IPS-NIHi7 (cell line): Measurements from ENCODE around the gene IL27RA.

Source experiments
- DNase-seq: peaks from one replicate; pipeline ENCODE4 v3.0.0; 2012; ENCODE audit warnings: mixed read lengths; ENCODE audit errors: extremely low spot score

IL27RA gene

GRCh38 chr19:14031719-14032480 is at the start of gene IL27RA:
TSS of gene IL27RA (plus strand) at chr19:14031762. CDS start at chr19:14031873, 111 bp downstream.
- DNase-seq: peak; percentile 73

GRCh38 chr19:13981988-13982501 is 49.5 kb upstream of the IL27RA start:
- DNase-seq: no peak

GRCh38 chr19:13982773-13983172 is 48.8 kb upstream of the IL27RA start:
- DNase-seq: no peak

DNA sequence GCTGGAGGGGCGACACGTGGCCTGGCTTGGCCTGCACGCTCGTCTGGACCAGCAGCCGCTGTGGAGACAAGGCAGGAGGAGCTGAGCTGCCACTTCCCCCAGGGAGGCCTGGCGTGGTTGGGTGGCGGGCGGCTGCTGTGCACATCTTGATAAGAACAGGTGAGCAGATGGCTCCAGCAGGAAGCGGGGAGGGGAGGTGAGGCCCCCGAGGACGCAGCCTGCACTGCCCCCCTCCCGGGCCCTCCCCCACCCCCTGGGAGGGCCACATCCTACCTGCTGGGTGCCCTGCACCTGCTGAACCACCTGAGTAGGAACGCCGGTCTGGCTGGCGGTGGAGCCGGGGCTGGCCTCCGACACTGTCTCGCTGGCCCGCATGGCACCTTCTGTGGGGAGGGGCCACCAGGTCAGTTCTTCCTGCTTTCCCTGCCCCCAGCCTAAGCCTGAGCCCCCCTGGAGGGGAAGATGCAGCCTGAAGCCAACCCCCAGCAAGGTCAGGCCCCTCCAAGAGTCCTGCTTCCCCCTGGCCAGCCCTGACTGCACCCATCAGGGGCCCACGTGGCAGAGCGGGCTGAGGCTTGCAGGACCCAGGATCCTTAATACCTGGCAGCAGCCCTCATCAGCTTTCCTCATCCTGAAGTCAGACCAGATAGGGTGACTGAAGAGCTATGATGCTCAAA is 48.2 kb upstream of the IL27RA start:
- DNase-seq: no peak

GRCh38 chr19:13984186-13984585 is 47.4 kb upstream of the IL27RA start:
- DNase-seq: no peak

- DNase-seq: no peak
Observed at GRCh38 chr19:13984875-13985741, 46.5 kb upstream of the IL27RA start.

DNA sequence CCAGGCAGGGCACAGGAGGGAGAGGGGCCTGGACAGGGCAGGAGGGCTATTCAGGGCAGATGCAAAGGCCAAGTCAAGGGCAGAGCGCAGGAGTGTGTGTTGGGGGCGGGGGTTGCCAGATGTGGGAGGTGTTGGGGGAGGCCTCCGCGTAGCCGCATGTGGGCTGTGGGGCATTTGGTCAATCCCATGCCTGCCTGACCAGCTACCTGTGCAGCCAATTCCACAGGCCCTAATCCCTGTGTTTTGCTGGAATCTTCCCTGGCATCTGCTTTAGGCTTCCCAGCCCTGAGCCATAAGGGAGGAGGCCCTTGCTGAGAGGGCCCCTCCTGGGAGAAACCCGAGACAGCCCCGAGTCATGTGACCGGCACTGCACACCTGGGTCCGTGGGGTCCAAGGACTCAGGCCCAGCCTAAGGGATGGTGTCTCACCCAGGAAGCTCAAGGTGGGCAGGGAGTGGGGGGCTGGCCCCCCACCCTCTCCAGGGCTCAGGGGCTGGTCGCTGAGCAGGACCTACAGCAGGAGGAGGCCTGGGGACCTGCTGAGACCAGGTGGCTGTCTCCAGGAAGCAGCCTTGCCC is 45.7 kb upstream of the IL27RA start:
- DNase-seq: peak; percentile 52

DNA sequence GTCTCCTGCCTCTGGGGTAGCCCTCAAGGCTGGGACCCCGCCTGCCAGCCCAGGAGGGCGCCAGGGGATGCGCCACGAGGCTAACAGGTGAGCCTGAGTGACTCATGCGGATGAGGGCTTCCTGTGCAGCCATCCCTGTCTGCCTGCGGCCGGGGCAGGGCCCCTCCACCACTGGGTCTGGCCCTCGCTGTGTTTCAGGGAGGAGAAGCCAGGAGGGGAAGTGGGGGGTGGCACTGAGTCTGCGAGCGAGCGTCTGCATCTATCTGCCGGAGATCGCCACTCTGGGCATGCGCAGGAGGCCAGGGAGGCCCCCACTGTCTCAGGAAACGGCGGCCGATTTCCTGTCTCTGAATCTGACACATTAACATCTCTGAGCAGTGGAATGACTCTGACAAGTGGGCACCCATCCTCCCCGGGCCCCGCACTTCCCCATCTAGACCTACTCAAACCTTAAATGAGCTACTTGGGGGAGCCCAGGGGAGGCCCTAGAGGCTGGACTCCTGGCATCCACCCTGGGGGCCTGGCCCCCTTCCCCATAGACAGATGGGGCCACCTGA is 45.1 kb upstream of the IL27RA start:
- DNase-seq: peak; percentile 88

DNA sequence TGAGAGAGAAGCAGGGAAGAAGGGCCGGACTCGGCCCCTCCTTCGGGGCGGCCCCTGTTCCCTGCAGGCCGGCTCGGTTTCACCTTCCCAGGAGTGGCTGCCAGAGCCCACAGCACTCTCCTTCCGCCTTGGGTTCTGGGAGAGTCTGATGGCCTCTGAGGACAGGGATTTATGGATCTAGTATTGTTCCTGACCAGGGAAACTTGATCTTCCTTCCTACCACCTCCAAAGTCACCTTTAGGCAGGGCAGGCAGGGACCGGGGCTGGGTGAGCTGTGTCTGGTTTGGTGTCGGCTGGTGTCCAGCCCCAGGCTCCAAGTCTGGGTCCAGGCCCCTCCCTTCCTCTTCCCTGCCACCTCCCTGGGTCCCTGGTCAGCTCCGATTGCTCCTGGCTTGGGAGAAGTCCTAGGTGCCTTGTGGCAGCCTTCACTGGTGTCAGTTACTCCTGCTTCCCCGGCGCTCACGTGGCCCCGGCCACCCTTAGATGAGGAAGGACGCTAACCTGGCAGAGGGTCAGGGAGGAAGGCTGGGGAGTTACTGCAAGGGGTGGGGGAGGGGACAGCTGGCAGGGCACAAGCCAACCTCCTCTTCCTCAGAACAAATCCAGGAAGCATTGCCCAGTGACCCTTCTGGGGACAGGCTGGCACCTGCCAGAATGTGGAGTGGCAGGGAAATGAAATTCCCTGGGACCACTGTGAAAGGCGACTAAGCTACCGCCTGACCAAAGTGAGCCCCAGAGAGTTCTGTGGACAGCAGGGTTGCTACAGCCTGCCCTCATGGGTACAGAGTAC is 44.3 kb upstream of the IL27RA start:
- DNase-seq: no peak

DNA sequence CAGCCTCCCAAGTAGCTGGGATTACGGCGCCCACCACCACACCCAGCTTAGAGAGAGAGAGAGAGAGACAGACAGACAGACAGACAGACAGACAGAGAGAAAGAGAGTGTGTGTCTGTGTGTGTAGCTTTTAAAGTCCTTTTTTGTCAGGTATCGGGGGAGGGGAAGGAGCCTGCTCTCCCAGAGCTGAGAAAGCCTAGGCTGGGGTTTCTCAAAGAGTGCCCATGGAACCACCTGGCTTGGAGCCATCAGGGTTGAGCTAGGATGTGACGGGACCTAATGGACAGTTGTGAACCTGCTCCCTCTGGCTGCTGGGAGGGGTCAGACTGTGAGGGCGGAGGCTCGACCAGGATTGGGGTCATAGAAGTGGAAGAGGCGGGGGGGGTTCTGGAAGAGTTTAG is 42.1 kb upstream of the IL27RA start:
- no peak for DNase-seq

DNA sequence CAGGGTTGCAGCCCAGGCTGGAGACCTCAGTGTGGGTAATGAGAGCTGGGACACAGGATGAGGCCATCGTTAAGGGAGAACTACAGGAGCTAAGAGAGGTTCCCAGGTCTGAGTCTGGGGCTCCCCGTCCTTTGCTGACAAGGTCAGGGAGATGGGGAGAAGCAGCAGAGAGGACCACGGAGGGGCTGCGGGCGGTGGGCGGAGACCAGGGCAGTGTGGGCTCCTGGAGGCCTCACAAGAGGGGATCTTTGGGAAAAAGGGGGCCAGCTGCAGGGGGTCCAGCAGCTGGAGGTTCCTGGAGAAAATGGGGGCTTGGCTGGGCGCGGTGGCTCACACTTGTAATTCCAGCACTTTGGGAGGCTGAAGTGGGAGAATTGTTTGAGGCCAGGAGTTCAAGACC is 41.5 kb upstream of the IL27RA start:
- DNase-seq: no peak

DNA sequence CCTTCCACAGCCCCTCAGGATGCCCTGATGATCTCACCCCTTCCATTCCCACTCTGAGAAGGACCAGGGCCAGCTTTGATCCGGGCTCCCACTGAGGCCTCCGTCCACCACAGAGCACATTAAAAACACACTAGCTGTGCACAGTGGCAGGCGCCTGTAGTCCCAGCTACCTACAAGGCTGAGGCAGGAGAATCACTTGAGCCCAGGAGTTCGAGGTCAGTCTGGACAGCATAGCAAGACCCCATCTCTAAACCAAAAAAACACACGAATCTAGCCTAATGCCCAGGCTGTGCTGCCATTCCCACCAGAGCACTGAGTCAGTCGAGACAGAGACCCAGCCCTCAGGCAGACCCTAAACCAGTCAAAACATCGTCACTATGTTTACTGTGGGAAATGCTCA is 39.5 kb upstream of the IL27RA start:
- DNase-seq: no peak

- DNase-seq: no peak
Observed at GRCh38 chr19:13993590-13994300, 37.8 kb upstream of the IL27RA start.

- no peak for DNase-seq
Observed at GRCh38 chr19:13995017-13995728, 36.4 kb upstream of the IL27RA start.

GRCh38 chr19:13995878-13996765 is 35.4 kb upstream of the IL27RA start:
- DNase-seq: no peak

DNA sequence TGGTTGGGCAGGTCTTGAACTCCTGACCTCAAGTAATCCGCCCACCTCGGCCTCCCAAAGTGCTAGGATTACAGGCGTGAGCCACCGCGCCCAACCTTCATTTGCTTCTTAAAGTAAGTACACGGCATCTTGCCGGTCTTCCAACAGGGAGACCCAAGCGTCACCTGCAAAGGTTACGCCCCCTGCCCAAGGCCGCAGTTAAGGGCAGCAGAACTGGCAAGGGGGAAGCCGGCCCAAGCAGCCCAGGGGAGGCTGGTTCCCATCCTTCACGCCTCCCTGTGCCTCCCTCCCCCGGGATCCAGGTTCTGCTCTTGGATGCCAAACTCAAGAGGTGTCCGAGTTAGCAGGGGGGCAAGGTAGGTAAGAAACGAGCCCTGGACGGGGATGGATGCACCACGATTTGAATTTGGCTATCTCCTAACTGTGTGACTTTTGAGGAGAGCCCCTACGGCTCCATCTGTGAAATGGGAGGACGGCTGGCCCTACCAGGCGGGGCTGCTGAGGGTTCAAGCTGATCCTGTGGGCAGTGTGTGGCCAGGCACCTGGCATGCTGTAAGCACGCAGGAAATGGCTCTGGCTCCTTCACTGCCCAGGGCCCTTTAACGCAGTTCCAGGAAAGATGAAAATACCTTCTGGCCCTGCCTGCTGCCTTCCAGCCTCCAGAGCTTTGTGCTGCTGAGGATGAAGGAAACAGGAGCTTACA is 34.5 kb upstream of the IL27RA start:
- no peak for DNase-seq

DNA sequence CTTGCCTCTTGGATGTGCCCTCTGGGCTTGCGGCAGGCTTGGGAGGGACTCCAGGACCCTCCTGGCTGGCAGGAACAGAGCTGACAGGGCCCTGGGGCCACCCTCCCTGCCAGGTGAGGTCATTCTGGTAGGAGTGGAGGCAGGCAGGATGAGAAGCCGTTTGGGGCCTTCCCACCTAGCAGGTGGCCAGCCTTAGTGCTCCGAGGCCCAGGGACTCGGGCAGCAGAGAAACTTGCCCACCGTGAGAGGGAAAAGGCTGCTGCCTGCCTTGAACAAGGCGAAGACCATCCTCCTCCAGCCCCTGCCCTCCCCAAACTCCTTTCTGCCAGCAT is 34.0 kb upstream of the IL27RA start:
- no peak for DNase-seq

GRCh38 chr19:13998426-13998825 is 33.1 kb upstream of the IL27RA start:
- no peak for DNase-seq
